Subcutaneous abdominal adipose tissue (tissue), 5 donors: Measurements from ENCODE around the gene PPP2R5C.

Source experiments
- H3K27ac ChIP-seq: one replicate; pipeline ENCODE4 v1.7.0; 2013; ENCODE audit warnings: low read depth, mild to moderate bottlenecking, inconsistent platforms, low read length, moderate library complexity
- H3K27me3 ChIP-seq, 5 donors: one replicate each; pipeline ENCODE4 v1.7.0; 2013; ENCODE audit warnings: low read length in 5 of 5, inconsistent platforms in 1 of 5; ENCODE audit not compliant: control insufficient read depth in 5 of 5, insufficient read depth in 4 of 5
- H3K36me3 ChIP-seq, 5 donors: one replicate each; pipeline ENCODE4 v1.7.0; 2013; ENCODE audit warnings: low read length in 5 of 5; ENCODE audit not compliant: control insufficient read depth in 5 of 5, insufficient read depth in 5 of 5
- H3K4me1 ChIP-seq, 5 donors: one replicate each; pipeline ENCODE4 v1.7.0; 2013; ENCODE audit warnings: low read length in 5 of 5, mild to moderate bottlenecking in 3 of 5, moderate library complexity in 1 of 5; ENCODE audit not compliant: control insufficient read depth in 5 of 5, insufficient read depth in 5 of 5
- H3K4me3 ChIP-seq, 5 donors: one replicate each; pipeline ENCODE4 v1.7.0; 2013; ENCODE audit warnings: low read length in 5 of 5, low read depth in 1 of 5
- H3K9ac ChIP-seq, 5 donors: one replicate each; pipeline ENCODE4 v1.7.0; 2013; ENCODE audit warnings: low read length in 5 of 5, mild to moderate bottlenecking in 4 of 5, moderate library complexity in 3 of 5
- H3K9me3 ChIP-seq, 5 donors: one replicate each; pipeline ENCODE4 v1.7.0; 2013; ENCODE audit warnings: low read length in 5 of 5; ENCODE audit not compliant: control insufficient read depth in 5 of 5
- donor health status: healthy.
- donor health status: healthy.
- donor health status: healthy.
- donor health status: healthy.
- donor health status: healthy.

Gene PPP2R5C

DNA sequence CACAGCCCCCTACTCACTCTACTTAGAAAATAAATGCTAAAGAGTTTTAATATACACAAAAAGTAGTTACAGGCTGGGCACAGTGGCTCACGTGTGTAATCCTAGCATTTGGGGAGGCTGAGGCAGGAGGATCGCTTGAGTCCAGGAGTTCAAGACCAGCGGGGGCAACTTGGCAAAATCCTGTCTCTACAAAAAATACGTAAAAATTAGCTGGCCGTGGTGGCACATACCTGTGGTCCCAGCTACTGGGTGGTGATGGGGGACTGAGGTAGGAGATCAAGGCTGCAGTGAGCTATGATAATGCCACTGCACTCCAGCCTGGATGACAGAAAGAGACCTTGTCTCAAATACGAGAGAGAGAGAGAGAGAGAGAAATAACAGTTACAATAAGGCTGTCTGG is 193.0 kb downstream of the PPP2R5C start:
- Histone ChIP-seq H3K9me3 (no peaks in the 10 kb centered on the region), H3K36me3 (no peaks in the 10 kb centered on the region), H3K9ac (no peak overlapping the region), H3K4me3 (no peak overlapping the region), H3K4me1 (peaks cover 0 to 13% (median 9%) of the 10 kb centered on the region in 5 donors), H3K27ac (no peak overlapping the region), H3K27me3 (no peaks in the 10 kb centered on the region)

DNA sequence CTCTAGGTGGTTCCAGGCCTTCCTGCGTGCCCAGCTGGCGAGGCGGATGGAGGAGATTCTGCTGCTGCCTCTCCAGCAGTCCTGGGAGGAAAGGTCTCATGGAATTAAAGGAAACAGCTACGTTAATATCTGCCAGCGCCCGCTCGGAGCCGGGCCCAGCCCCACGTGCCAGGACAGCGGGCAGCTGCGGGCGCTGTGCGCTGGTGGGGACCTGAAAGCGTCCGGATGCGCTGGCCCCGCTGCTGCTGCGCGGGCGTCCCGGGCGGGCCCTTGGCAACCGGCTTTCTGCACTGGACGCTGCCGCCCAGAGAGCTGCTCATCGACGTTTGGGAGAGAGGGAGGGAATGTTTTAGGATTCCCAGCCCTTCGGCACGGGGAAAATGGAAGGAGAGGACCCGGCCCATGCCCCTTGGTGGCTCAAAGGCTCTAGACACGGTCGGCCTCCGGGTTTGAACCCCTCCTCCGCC is 194.2 kb downstream of the PPP2R5C start:
- H3K9me3 ChIP-seq = no peaks in the 10 kb centered on the region
- peaks cover 0 to 2% (median 0%) of the 10 kb centered on the region in 5 donors for H3K4me1 ChIP-seq
- H3K36me3 ChIP-seq = no peaks in the 10 kb centered on the region
- no peaks in the 10 kb centered on the region for H3K27me3 ChIP-seq
- no peak overlapping the region for H3K27ac ChIP-seq
- no peak overlapping the region for H3K4me3 ChIP-seq
- H3K9ac ChIP-seq = no peak overlapping the region

DNA sequence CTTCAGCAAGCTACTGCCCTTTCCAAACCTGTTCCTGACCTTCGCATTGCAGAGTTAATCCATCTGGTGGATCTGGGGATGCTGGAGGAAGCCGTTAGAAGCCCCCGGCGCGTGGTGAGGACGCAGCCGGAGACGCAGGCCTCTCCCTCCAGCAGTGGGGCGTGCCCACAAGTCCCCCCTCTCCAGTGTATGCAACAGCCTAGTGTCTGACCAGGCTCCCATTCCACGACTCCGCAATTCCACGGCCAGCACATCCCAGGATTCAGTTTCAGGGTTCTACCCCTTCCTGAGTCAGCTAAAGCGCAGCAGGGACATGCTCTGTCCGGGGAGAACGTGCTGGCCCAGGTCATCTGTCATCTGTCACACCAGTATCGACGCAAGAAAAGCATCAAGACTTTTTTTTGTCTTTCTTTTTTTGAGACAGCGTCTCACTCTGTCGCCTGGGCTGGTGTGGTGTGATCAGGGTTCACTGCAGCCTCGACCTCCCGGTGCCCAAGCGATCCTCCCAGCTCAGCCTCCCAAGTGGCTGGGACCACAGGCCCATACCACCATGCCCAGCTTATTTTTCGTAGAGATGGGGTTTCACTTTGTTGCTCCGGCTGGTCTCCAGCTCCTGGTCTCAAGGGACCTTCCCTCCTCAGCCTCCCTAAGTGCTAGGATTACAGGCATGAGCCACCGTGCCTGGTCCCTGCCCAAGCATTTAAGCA is 194.8 kb downstream of the PPP2R5C start:
- Histone ChIP-seq H3K4me3 (no peak overlapping the region), H3K27me3 (no peaks in the 10 kb centered on the region), H3K9ac (peak overlapping the region in 1 of 5 donors; percentile 35), H3K27ac (no peak overlapping the region), H3K4me1 (peaks cover 0 to 3% (median 3%) of the 10 kb centered on the region in 5 donors), H3K9me3 (no peaks in the 10 kb centered on the region), H3K36me3 (no peaks in the 10 kb centered on the region)

DNA sequence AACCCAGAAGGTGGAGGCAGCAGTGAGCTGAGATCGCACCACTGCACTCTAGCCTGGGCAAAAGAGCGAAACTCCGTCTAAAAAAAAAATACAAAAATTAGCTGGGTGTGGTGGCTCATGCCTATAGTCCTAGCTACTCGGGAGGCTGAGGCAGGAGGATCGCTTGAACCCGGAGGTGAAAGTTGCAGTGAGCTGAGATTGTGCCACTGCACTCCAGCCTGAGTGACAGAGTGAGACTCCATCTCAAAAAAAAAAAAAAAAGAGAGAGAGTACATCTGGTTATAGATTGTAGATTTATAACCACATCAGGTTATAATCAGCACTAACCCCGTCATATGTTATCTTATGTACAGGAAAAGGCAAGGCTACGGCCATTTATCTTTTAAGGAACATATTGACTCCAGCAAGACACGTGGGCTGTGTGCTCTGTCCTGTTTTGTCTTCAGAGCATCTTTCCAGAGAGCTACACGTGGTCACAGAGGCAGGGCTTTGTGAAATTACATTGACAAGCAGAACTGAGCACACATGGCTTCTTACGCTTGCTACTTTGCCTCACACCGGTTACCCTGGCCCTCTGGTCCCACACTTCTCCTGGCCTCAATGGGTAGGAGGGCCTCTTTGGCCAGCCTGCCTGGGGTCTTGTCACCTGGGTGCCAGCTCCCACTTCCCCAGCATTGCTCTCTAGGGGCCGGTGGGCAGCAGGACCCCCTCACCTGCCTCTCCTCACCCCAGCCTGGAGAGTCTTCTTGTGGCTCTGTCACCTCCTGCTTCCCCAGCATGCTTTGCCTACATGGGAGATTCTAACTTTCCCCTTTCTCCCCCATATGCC is 196.1 kb downstream of the PPP2R5C start:
- H3K4me1 ChIP-seq = peaks cover 0 to 10% (median 3%) of the 10 kb centered on the region in 5 donors
- H3K9me3 ChIP-seq = no peaks in the 10 kb centered on the region
- no peaks in the 10 kb centered on the region for H3K27me3 ChIP-seq
- no peaks in the 10 kb centered on the region for H3K36me3 ChIP-seq
- H3K9ac ChIP-seq = no peak overlapping the region
- H3K27ac ChIP-seq = no peak overlapping the region
- H3K4me3 ChIP-seq = no peak overlapping the region

DNA sequence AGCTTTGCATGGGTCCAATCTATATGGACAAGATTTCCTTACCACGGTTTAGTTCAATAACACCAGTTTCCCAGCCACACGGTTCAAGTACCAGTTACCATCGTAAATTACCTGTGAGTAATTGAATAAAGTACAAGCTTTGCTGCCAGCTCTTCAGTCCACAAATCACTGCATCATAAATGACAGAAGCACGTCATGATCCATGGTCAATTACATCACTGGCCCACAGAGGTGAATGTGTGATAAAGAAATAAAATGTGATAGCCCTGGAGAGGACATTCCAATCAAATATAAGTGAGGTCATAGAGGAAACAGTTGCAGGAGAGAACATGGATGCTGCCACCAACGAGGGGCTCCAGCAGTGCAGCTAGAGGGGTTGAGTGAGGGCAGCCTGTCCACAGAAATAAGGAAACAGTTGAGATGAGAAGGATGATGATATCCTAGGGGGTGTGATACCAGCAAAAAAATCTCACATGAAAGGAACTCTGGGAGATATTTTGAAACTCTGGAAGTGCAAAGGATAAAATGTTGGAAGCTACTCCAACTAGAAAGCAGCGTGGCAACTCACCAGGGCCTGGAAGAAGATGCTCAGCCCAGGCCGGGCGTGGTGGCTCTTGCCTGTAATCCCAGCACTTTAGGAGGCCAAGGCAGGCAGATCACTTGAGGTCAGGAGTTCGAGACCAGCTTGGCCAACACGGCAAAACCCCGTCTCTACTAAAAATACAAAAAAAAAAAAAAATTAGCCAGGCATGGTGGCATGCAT is 197.1 kb downstream of the PPP2R5C start:
- Histone ChIP-seq H3K9ac (no peak overlapping the region), H3K4me3 (no peak overlapping the region), H3K27ac (no peak overlapping the region), H3K9me3 (no peaks in the 10 kb centered on the region), H3K36me3 (no peaks in the 10 kb centered on the region), H3K27me3 (no peaks in the 10 kb centered on the region), H3K4me1 (peaks cover 0 to 14% (median 7%) of the 10 kb centered on the region in 5 donors)

DNA sequence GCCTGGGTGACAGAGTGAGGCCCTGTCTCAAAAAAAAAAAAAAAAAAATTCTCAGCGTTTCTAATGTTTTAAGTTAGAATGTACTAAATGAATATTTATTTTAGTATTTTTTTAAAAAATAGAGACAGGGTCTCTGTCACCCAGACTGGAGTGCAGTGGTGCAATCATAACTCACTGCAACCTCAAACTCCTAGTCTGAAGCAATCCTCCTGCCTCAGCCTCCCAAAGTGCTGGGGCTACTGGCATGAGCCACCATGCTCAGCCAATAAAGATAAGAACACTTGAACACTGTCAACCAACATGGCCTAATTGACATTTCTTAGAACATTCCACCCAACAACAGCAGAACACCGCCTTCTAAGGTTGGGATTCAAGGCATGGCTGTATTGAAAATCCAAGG is 197.8 kb downstream of the PPP2R5C start:
- no peaks in the 10 kb centered on the region for H3K9me3 ChIP-seq
- peaks cover 0 to 20% (median 13%) of the 10 kb centered on the region in 5 donors for H3K4me1 ChIP-seq
- no peaks in the 10 kb centered on the region for H3K27me3 ChIP-seq
- no peak overlapping the region for H3K4me3 ChIP-seq
- no peak overlapping the region for H3K9ac ChIP-seq
- H3K27ac ChIP-seq = no peak overlapping the region
- H3K36me3 ChIP-seq = no peaks in the 10 kb centered on the region

DNA sequence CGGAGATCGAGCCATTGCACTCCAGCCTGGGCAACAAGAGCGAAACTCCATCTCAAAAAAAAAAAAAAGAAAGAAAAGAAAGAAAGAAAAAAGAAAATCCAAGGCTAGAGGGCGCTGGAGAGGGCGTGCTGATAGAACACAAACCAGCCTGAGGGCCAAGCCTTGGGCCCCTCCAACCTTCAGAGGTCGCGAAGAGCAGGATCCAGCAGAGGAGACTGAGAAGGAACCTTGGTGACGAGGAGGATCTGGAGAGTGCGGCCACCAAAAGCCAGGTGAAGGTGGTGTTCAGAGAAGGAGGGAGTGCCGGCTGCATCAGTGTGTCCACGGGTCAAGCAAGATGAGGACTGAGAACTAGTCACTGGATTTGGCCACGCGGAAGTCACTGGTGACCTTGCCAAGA is 198.7 kb downstream of the PPP2R5C start:
- Histone ChIP-seq H3K27ac (no peak overlapping the region), H3K4me3 (no peak overlapping the region), H3K36me3 (no peaks in the 10 kb centered on the region), H3K9me3 (no peaks in the 10 kb centered on the region), H3K4me1 (peaks cover 0 to 21% (median 13%) of the 10 kb centered on the region in 5 donors), H3K27me3 (no peaks in the 10 kb centered on the region), H3K9ac (no peak overlapping the region)

DNA sequence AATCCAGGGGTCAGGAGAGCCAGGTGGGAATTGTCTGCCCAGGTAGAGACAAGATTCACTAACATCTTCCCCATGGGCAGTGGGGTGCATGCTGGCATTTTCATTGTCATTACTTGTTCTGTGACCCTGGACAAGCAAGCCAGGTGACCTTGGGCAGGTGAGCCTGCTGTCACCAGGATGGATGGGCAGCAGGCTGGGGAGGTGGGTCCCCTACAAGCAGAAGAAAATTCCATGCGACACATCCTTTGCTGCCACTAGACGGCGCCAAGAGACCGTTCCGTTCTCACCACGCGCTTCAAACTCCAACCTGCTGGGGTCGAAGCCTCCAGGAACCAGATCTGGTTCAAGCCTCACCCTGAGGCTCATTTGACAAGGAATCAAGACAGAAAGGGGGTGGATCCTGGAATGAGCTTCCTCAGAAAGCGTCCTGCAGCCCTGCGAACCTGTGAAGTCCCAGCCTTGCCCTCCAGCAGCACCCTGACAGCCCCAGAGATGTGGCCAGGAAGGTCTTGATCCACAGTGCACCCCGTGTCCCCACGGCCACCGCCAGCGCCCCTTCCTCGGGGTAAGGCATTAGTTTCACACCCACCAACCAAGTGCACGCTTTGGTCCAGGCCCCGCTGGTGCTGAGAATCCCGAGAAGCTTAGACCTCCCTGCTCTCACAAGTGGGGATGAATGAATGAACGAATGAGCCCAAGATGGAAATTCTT is 199.7 kb downstream of the PPP2R5C start:
- Histone ChIP-seq H3K4me1 (peaks cover 4 to 30% (median 20%) of the 10 kb centered on the region in 5 donors), H3K27me3 (no peaks in the 10 kb centered on the region), H3K9me3 (no peaks in the 10 kb centered on the region), H3K9ac (no peak overlapping the region), H3K36me3 (no peaks in the 10 kb centered on the region), H3K4me3 (no peak overlapping the region), H3K27ac (no peak overlapping the region)

DNA sequence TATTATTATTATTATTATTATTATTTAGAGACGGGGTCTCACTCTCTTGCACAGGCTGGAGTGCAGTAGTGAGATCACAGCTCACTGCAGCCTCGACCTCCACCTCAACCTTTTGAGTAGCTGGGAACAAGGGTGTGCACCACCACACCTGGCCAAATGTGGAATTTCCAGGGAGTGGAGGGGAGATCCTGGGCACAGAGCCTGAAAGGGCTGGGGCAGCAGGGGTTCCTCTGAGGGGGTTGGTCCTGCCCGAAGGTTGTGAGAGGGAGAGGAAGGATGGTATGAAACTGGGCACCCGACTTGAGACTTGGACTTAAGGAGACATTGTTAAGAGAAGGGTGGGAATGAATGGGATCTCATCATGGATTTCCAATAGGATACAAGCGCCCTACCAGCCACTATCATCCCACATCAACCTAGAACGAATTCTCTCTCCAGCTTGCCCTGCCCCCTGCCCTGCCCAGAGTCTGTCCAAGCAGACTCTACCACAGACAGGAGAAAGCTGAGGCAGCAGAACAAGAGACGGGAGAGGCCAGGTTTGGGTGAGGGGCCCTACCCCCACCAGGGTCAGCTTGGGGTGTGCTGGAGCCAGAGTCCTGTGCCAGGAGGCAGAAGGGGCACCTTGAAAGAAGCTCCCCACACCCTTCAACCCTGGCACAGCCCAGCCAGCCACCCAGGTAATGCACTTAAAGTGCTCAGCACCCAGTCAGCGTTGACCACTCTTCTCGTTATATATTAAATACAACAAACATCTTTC is 200.4 kb downstream of the PPP2R5C start:
- Histone ChIP-seq H3K9ac (peak overlapping the region in 1 of 5 donors; percentile 16), H3K27me3 (no peaks in the 10 kb centered on the region), H3K4me3 (no peak overlapping the region), H3K4me1 (peaks cover 4 to 31% (median 24%) of the 10 kb centered on the region in 5 donors), H3K27ac (peak overlapping the region; percentile 7), H3K36me3 (no peaks in the 10 kb centered on the region), H3K9me3 (no peaks in the 10 kb centered on the region)
